HG03439 (cell line): Measurements from ENCODE around the gene LCE7A.

Experiments used
- ATAC-seq: cut with Tn5 transposase; IDR thresholded peaks from one replicate; pipeline ENCODE4 v1.9.1; 2021; ENCODE audit warnings: mild to moderate bottlenecking, moderate library complexity; ENCODE audit not compliant: unreplicated experiment

The LCE7A gene

DNA sequence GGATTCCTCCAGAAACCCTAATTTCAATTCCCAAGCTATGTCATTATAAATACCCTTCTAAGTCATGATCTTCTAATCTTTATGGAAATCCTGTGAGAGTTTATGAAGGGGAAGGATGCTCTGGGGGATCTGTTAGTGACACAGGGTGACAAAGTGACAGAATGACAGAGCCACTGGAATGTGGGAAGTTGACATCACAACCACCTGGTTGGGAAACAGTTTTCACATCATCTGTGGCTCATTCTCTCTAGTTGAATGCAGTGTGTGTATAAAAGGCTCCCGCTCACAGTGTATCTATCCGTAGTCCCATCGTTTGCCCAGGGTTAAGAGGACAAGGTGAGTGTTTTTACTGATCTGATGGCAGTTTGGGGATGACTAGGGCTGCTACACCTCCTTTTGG, at the start of gene LCE7A:
Gene LCE7A, plus strand, starts transcription at position 301 of the 400 bp plus-strand sequence. CDS start 702 bp downstream, outside the sequence.
- ATAC-seq: no peak

DNA sequence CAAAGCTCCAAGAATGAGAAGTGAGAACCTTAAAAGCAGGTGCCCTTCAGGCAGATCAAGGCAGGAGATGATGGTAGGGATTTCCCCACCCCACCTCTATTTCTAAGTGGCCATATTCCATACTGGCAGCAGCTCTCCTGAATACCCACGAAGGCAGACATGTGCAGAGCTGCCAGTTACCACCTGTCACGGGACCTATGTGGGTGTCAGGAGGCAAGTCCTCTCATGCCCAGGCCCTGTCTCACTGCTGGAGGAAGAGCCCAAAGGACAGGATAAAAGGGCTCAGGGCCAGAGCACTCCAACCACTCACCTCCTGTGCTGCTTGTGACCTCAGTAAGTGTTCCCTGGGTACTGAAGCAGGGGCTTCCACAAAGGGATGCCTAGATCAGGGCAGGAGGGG, 48.7 kb upstream of the LCE7A start:
- no peak for ATAC-seq

- no peak for ATAC-seq
Observed at GRCh38 chr1:152811671-152812070, 48.1 kb upstream of the LCE7A start, which contains the start of gene LCE1B. LCE1B (plus strand) TSS chr1:152811971; CDS start chr1:152812447, 476 bp downstream.

DNA sequence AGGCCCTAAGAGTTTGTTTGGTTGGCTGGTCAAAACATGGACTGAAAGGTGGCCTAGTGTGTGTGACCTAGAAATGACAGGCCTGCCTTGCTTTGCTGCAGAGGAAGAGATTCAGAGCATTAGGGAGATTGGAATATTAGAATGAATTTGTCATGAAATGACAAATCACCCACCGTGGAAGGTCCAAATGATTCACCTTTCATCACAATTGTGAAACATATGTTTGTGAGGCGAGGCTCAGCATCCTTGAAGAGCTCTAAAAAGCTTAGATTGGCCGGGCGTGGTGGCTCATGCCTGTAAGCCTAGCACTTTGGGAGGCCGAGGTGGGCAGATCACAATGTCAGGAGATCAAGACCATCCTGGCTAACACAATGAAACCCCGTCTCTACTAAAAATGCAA, 42.5 kb upstream of the LCE7A start:
- ATAC-seq: no peak

DNA sequence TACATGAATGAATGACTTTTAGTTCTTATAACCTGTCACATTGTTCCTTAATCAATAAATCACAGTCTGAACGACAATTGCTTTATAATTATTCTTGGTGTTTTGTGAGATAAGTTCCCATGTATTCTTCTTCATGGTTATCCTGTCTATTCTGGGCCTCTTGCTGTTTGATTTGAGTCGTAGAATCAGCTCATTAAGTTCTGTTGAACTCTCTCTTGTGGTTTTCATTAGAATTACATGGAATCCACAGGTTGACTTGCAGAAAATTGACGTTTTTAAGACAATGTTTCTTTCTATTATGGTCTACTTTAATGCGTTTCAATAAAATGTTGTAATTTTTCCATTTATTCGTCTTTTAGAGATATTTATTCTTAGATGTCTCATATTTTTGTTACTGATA, 36.5 kb upstream of the LCE7A start:
- ATAC-seq: no peak

DNA sequence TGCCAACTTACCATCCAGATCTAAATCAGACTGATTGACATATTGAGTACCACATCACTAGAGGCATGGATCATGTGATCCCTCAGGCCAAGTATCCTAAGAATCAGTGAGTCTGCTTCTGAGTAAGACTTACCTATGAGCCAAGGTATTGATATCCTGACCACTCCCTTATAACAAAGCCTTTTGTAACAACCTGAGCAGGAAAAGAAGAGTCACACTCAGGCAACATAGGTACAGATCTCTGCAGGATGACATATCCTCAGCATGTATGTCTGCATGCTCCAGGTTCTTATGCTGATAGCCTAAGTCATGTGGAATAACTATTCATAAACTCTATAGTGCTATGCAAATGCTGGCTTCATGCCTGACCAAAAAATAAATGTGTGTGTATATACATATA, 34.8 kb upstream of the LCE7A start:
- ATAC-seq: no peak

GRCh38 chr1:152827173-152827572, 32.6 kb upstream of the LCE7A start, which contains the start of gene LCE1A:
LCE1A (plus strand) TSS chr1:152827473; CDS start chr1:152827473, 0 bp downstream.
- ATAC-seq: no peak

GRCh38 chr1:152836870-152837269, 22.9 kb upstream of the LCE7A start:
- ATAC-seq: no peak

DNA sequence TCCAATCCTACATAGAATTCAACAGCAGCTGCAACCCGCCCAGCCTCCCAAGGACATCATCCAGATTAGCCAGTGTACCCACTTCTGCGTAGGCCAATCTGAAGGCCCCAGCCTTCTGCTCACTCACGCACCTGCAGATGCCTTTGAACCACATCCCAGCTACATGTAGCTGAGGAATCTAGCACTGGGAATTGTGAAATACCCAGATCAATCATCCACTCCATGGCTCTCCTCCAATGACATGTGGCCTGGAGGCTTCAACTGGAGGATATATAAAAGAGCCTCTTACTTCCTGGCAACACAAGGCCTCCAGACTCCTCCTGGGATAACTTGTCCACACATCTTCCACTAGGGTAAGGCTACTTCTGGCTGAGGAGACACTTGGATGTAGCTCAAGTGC, 17.2 kb upstream of the LCE7A start, which contains the start of gene LCE6A:
Gene LCE6A, plus strand, starts transcription at position 301 of the 400 bp plus-strand sequence. CDS start 665 bp downstream, outside the sequence.
- ATAC-seq: no peak

DNA sequence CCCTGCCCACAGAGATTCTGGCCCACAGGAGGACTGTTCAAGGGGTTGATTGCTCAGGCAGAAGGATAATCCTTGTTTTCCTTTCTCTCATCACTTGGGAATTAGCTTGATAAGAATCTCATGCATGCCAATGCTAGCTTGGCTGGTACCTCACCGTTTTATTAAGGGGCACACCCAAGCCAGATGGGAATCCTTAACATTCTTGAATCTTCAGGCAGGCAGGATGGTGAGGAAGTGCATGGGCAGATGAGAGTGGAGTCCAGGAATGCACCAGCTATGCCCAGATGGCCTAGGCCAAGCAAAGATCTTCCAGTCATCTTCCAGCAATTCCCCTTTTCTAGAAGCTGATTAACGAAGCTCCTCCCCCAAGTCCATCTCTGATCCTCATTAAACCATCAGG, 4.1 kb upstream of the LCE7A start:
- ATAC-seq: no peak

DNA sequence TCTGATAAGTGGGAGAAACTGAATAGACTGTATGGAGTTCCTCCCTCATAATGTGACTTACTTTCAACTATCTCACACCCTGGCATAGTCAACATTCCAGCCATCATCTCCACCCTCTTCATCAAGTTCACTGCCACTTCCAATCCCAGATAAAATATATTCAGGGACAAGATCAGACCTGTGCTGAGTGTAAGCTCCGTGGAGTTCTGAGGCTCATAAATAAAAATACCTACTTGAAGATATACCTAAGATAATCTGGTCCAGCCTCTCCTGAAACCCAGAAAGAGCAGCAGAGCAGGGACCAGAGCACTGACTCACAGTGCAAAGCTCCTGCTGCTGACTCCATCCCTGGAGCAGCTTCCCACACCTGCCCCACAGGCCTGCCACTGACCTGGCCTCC, 1.7 kb upstream of the LCE7A start:
- ATAC-seq: no peak

GRCh38 chr1:152860129-152860528, 333 bp downstream of the LCE7A start:
- ATAC-seq: no peak

GRCh38 chr1:152861374-152861773, 1.6 kb downstream of the LCE7A start:
- ATAC-seq: no peak

DNA sequence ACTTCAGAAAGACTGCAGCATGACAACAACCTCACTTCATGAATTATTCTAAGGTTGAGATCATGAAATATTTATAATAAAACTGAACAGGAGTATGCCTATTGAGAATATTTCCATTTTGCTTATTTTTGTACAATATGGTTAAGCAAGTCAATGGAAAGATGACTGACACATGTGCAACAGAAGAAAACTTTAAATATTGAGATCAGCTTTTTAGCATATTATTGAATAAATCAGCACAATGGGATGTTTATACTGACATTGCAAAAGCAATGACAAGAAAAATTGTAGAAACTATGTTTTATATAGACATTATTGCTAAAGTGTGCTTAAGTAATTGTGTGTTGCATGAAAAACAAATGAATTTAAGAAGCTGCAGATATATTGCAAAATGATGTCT, 4.6 kb downstream of the LCE7A start:
- ATAC-seq: no peak

GRCh38 chr1:152866321-152866720, 6.5 kb downstream of the LCE7A start:
- no peak for ATAC-seq

DNA sequence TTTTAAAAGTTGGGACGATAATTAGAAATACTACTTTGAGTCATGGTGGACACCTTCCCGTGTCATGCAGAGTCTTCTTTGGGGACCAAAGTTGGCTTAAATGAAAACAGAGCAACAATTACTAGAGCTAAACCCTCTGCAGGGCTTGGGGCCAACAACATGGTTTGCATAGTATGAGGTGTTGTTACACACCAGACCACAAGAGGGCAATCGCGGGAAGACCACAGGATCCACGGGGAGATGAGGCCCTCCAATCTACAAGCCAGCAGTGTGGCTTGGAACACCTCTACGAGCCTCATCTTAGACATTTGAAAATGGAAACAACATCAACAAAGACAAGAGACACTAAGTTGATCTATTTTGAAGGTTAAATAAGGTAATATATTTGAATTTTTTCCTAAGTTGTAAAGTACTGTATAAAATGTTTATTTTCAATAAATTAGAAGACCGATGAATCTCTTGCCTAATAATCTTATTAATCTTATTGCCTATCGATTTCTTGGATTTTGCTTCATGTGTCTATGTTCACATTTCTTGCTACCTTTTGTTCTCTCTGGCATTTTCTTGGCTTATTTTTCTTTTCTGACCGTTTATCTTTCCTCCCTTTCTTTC, 10.1 kb downstream of the LCE7A start:
- peak; percentile 66 for ATAC-seq

- no peak for ATAC-seq
Observed at GRCh38 chr1:152870831-152871730, 11.3 kb downstream of the LCE7A start.

DNA sequence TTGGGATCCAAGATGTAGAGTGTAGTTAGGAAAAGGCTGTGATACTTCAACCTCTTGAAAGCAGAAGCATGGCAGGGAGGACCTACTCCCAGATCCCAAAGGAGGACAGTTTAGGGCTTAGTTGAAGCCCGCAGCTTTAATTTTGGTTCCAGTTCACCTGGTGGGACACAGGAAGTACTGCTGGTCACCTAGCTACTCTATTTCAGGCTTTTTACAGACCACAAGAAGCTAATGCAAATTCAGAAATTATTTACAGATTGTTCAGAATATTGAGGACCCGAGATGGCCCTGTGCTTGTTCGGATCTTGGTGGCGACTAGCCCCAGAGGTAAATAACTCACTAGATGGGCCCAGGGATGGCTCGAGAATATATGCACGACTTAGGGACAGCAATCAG, 11.9 kb downstream of the LCE7A start:
- no peak for ATAC-seq

GRCh38 chr1:152873495-152873894, 13.7 kb downstream of the LCE7A start:
- no peak for ATAC-seq

DNA sequence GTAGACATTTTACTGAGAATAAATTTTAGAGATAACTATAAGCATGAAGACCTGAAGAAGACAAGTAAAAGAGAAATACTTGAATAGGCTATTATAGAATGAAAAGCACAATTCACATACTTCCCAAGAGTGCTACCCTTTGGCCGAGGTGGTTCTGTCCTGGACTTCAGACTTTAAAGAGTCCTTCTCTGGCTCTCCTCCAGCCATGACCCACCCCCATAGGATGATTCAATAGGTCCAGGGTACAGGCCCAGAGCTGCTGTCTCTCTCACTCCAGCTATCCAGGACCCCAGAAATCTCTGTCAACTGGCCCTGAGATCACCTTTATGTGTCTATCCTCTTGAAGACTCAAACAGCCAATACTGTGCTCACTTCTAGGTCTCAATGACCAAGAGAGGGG, 17.0 kb downstream of the LCE7A start:
- ATAC-seq: no peak

DNA sequence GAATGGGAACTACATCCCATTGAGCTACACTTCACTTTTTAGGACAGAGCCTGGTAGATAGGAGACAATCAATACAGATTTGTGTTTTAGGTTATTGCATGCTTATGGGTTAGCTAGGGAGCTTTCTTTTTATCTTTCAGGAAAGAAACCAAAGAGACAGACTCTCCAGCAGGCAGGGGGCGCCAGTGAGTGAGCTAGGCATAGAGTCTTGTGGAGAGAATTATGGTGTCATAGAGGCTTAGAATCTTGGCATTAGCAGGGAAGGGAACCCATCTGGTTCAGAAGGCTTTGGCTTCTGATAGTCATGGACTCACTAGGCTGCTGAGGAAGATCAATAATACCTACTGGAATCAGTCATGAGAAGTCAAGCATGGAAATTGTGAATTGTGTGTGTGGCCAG, 18.2 kb downstream of the LCE7A start, which contains the start of gene SMCP:
Gene SMCP, plus strand, starts transcription at position 281 of the 400 bp plus-strand sequence. CDS start 6,101 bp downstream, outside the sequence.
- ATAC-seq: no peak
